Chondrocyte (in vitro differentiated cells): ENCODE results near the gene GALNT9. TPM values are rescaled to one million over a fixed set of nuclear protein-coding genes. Genes with fewer than 3 reads are reported as not detected.
A peak's percentile ranks its signal among the peaks of the same experiment; 100 is the strongest.

Source experiments
- DNase-seq: peaks from one replicate; pipeline ENCODE4 v3.0.0; 2021; ENCODE audit warnings: mixed read lengths, low spot score
- H3K27ac Mint-ChIP-seq: one replicate; pipeline ENCODE4 v1.8.0; 2021; ENCODE audit warnings: mild to moderate bottlenecking, moderate library complexity, mixed read lengths; ENCODE audit not compliant: unreplicated experiment
- H3K27me3 Mint-ChIP-seq: 2 replicates; pipeline ENCODE4 v1.8.0; 2021; ENCODE audit warnings: low read depth, mixed read lengths
- H3K36me3 Mint-ChIP-seq: 2 replicates; pipeline ENCODE4 v1.8.0; 2021; ENCODE audit warnings: low read depth, mixed read lengths
- H3K4me1 Mint-ChIP-seq: 2 replicates; pipeline ENCODE4 v1.8.0; 2021; ENCODE audit warnings: low read depth, mild to moderate bottlenecking, mixed read lengths
- H3K4me3 Mint-ChIP-seq: one replicate; pipeline ENCODE4 v1.8.0; 2021; ENCODE audit warnings: mild to moderate bottlenecking, moderate library complexity, mixed read lengths; ENCODE audit not compliant: unreplicated experiment
- H3K9me3 Mint-ChIP-seq: 2 replicates; pipeline ENCODE4 v1.8.0; 2021; ENCODE audit warnings: low read depth, mixed read lengths
- total RNA-seq: library from RNA; stranded (reverse); gene quantifications from 3 replicates; pipeline ENCODE4 v1.2.1, GENCODE V29; 2021
- TF ChIP-seq, protein P1 (sequence below): fragments of 200-600 bp; sonication (generic); IDR thresholded peaks from 2 replicates; pipeline ENCODE4 v1.5.0; 2021; ENCODE audit warnings: antibody characterized with exemption, mild to moderate bottlenecking, moderate library complexity

Gene GALNT9
- total RNA-seq, 1 donor from 2014 or later, result not detected

GRCh38 chr12:132325733-132326130, 3.7 kb downstream of the GALNT9 start:
- H3K27ac Mint-ChIP-seq, result no peak overlapping the region
- peak; percentile 77 for DNase-seq
- peaks cover 38% of the 10 kb centered on the region for H3K27me3 Mint-ChIP-seq
- no peak overlapping the region for H3K4me3 Mint-ChIP-seq
- H3K9me3 Mint-ChIP-seq, result no peaks in the 10 kb centered on the region
- H3K36me3 Mint-ChIP-seq, result no peaks in the 10 kb centered on the region
- peaks cover 18% of the 10 kb centered on the region for H3K4me1 Mint-ChIP-seq
- TF ChIP-seq, protein P1, sequence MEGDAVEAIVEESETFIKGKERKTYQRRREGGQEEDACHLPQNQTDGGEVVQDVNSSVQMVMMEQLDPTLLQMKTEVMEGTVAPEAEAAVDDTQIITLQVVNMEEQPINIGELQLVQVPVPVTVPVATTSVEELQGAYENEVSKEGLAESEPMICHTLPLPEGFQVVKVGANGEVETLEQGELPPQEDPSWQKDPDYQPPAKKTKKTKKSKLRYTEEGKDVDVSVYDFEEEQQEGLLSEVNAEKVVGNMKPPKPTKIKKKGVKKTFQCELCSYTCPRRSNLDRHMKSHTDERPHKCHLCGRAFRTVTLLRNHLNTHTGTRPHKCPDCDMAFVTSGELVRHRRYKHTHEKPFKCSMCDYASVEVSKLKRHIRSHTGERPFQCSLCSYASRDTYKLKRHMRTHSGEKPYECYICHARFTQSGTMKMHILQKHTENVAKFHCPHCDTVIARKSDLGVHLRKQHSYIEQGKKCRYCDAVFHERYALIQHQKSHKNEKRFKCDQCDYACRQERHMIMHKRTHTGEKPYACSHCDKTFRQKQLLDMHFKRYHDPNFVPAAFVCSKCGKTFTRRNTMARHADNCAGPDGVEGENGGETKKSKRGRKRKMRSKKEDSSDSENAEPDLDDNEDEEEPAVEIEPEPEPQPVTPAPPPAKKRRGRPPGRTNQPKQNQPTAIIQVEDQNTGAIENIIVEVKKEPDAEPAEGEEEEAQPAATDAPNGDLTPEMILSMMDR, result no peak

DNA sequence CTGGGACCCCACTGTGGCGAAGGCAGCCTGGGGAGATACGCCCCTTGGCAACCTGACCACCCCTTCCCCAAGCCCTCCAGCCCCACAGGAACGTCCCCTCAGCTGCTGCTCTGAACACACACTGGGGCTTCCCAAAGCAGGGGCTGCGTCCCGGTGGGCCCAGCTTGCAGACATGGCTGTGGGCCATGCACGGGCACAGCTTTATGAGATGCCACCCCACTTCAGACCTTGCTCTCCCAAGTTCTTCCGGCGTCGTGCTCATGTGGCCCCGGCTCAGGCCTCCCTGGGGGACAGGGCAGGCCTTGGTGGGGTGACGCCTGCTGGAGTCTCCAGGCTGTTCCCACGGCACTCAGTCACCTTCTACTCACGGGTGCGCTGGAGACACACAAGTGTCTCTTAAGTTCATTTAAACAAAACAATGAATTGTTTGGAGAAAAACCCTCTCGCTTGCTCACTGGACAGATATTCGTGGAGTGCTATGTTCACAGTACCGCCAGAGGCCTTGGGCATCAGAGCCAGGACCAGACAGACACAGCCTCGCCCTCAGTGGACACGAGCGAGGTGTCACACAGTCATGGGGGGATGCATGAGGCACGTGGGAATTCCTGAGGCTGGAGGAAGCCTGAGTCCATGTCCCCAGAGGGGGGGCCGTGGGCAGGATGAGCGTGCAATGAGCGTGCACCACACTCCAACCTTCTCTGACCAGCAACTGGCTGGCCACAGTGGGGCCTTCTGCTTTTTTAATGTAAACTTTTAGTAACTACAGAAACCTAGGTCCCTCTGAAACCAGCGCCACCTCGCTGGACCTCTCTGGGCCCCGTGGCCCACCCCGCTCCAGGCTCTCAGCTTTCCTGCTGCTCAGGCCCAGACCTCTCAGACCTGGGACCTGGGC, 4.3 kb downstream of the GALNT9 start:
- peaks cover 18% of the 10 kb centered on the region for H3K4me1 Mint-ChIP-seq
- peaks cover 32% of the 10 kb centered on the region for H3K27me3 Mint-ChIP-seq
- no peak overlapping the region for H3K4me3 Mint-ChIP-seq
- no peaks in the 10 kb centered on the region for H3K9me3 Mint-ChIP-seq
- H3K27ac Mint-ChIP-seq, result no peak overlapping the region
- TF ChIP-seq, protein P1, result no peak
- peak; percentile 85 for DNase-seq
- no peaks in the 10 kb centered on the region for H3K36me3 Mint-ChIP-seq

DNA sequence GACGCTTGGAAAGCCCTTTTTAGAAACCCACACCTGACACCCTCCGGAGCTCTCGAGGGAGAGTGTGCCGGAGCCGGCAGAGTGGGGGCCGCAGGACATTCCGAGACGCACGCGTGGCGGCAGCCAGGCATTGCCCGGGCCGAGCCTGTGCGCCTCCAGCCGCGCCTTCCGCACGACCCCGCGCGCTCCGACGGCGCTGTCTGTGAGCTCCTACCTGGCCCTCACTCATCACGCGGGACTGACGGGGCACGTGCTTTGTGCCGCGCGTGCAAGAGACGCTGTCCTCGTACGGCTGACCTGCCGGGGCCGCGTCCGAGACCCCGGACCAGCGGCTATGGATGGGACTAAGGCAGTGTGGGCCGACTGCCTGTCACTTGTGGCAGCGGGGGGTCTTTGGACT, 5.2 kb downstream of the GALNT9 start:
- DNase-seq, result peak; percentile 81
- Mint-ChIP-seq H3K9me3 (no peaks in the 10 kb centered on the region), H3K27ac (no peak overlapping the region), H3K27me3 (peaks cover 36% of the 10 kb centered on the region), H3K4me3 (no peak overlapping the region), H3K36me3 (no peaks in the 10 kb centered on the region), H3K4me1 (peaks cover 18% of the 10 kb centered on the region)
- TF ChIP-seq, protein P1, result no peak

DNA sequence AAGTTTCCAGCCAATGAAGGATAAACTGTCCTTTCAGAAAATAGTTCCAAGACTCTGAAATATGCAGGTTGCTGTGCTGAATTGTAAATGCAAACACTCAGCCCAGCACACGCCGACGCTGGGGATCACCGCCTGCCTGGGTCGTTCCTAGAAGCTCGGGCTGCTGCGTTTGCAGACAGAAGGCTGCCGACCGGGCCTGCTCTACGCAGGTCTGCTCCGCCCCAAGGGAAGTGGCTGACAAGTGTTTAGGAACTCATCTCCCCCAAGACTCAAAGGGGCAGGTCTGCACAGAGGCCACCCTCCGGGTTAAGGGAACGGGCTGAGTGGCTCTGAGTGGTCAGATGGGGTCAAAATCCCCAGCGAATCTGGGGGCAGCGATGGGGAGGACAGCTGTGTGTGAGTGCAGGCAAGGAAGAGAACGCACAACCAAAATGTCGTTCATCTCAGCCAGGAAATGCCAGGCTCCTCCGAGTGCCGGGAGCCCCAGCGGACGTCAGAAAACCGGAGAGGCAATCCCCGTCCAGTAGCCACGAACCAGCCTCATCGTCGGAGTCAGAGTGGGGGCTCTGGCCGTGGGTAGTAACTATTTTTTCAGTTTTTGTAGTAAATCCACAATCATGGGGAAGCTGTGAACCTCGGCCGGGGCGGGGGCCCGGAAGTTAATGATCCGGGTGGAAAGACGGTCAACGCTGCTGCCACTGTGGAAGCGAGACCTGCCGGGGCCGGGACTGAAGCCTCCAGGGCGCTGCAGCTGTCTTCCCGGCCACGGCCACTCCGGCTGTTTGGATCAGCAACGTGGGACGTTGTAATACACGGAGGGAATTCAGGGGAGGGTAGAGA, 6.0 kb downstream of the GALNT9 start:
- peaks cover 36% of the 10 kb centered on the region for H3K27me3 Mint-ChIP-seq
- TF ChIP-seq, protein P1, result no peak
- peak; percentile 72 for DNase-seq

More for the DNA sequence above, 6.0 kb downstream of the GALNT9 start:
- H3K9me3 Mint-ChIP-seq, result no peaks in the 10 kb centered on the region
- no peak overlapping the region for H3K4me3 Mint-ChIP-seq
- H3K27ac Mint-ChIP-seq, result no peak overlapping the region
- no peaks in the 10 kb centered on the region for H3K36me3 Mint-ChIP-seq
- peaks cover 18% of the 10 kb centered on the region for H3K4me1 Mint-ChIP-seq
